GM18858 (cell line): Measurements from ENCODE around the gene HNMT.
"Not testable (repeated sequence)": the region's sequence is repeated elsewhere in the genome, so short reads cannot be mapped to it uniquely, and the experiment has no call there.

ENCODE experiments used
- ATAC-seq: cut with Tn5 transposase; IDR thresholded peaks from one replicate; pipeline ENCODE4 v1.9.1; 2021; ENCODE audit not compliant: unreplicated experiment

Gene HNMT

GRCh38 chr2:138040616-138041015 lies 76.3 kb downstream of the HNMT start:
- no peak for ATAC-seq

- no peak for ATAC-seq
Measured at GRCh38 chr2:138042311-138042710, 78.0 kb downstream of the HNMT start.

GRCh38 chr2:138043588-138043987 lies 79.3 kb downstream of the HNMT start:
- ATAC-seq: not testable (repeated sequence)

GRCh38 chr2:138058427-138058826 lies 94.2 kb downstream of the HNMT start:
- ATAC-seq: no peak

GRCh38 chr2:138059487-138060300 lies 95.4 kb downstream of the HNMT start:
- no peak for ATAC-seq

- no peak for ATAC-seq
Measured at GRCh38 chr2:138060301-138060635, 96.0 kb downstream of the HNMT start.

GRCh38 chr2:138061961-138062360 lies 97.7 kb downstream of the HNMT start:
- no peak for ATAC-seq

GRCh38 chr2:138063181-138063580 lies 98.9 kb downstream of the HNMT start:
- no peak for ATAC-seq
